ENCODE data around the gene TBC1D4.

The TBC1D4 gene

GRCh38 chr13:75376792-75377402 lies 105.1 kb downstream of the TBC1D4 start:
- H3K9ac ChIP-seq (ENCODE audit: low read depth, low read length), result no peak overlapping the region

GRCh38 chr13:75375329-75375728 lies 106.6 kb downstream of the TBC1D4 start:
- Histone ChIP-seq H3K36me3 (ENCODE audit: insufficient read depth, low read length) (no peaks in the 10 kb centered on the region), H3K4me1 (ENCODE audit: control insufficient read depth, insufficient read depth, low read length) (peaks cover 5% of the 10 kb centered on the region), H3K9me3 (replicated peaks; ENCODE audit: low read length) (no peaks in the 10 kb centered on the region), H3K4me3 (ENCODE audit: low read length) (no peak overlapping the region), H3K9ac (ENCODE audit: low read depth, low read length) (no peak overlapping the region), H3K27me3 (ENCODE audit: control insufficient read depth, insufficient read depth, low read length) (no peaks in the 10 kb centered on the region), H3K4me2 (ENCODE audit: low read length) (no peak overlapping the region)

More at GRCh38 chr13:75376792-75377402, 105.1 kb downstream of the TBC1D4 start:
- Histone ChIP-seq H3K9me3 (replicated peaks; ENCODE audit: low read length) (no peaks in the 10 kb centered on the region), H3K4me2 (ENCODE audit: low read length) (no peak overlapping the region), H3K4me1 (ENCODE audit: control insufficient read depth, insufficient read depth, low read length) (no peaks in the 10 kb centered on the region), H3K4me3 (ENCODE audit: low read length) (no peak overlapping the region), H3K36me3 (ENCODE audit: insufficient read depth, low read length) (no peaks in the 10 kb centered on the region), H3K27me3 (ENCODE audit: control insufficient read depth, insufficient read depth, low read length) (no peaks in the 10 kb centered on the region)

DNA sequence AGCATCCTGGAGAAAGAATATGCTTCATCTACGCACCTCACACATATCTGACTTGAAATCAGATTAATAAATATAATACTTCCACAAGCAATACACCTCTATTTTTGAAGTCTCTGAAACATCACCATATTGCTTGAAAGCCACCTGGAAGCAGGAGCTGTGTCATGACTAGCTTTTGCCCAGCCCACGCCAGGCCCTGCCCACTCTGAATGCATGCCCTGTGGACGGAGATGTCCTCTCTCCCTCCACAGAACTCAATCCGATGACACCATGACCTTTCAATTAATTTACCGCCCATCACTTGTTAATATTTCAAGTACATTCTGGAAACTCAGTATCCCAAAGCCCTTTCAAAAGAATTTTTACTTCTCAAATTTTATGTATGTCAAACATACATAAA lies 108.0 kb downstream of the TBC1D4 start:
- H3K4me1 ChIP-seq (ENCODE audit: control insufficient read depth, insufficient read depth, low read length), result peaks cover 15% of the 10 kb centered on the region
- no peaks in the 10 kb centered on the region for H3K27me3 ChIP-seq (ENCODE audit: control insufficient read depth, insufficient read depth, low read length)
- H3K36me3 ChIP-seq (ENCODE audit: insufficient read depth, low read length), result no peaks in the 10 kb centered on the region
- H3K4me3 ChIP-seq (ENCODE audit: low read length), result no peak overlapping the region
- no peak overlapping the region for H3K9ac ChIP-seq (ENCODE audit: low read depth, low read length)
- H3K4me2 ChIP-seq (ENCODE audit: low read length), result no peak overlapping the region
- H3K9me3 ChIP-seq (replicated peaks; ENCODE audit: low read length), result no peaks in the 10 kb centered on the region

- H3K4me1 ChIP-seq (ENCODE audit: control insufficient read depth, insufficient read depth, low read length), result peaks cover 23% of the 10 kb centered on the region
- no peaks in the 10 kb centered on the region for H3K27me3 ChIP-seq (ENCODE audit: control insufficient read depth, insufficient read depth, low read length)
- no peaks in the 10 kb centered on the region for H3K36me3 ChIP-seq (ENCODE audit: insufficient read depth, low read length)
- no peak overlapping the region for H3K4me3 ChIP-seq (ENCODE audit: low read length)
- H3K9me3 ChIP-seq (replicated peaks; ENCODE audit: low read length), result no peaks in the 10 kb centered on the region
- no peak overlapping the region for H3K9ac ChIP-seq (ENCODE audit: low read depth, low read length)
- no peak overlapping the region for H3K4me2 ChIP-seq (ENCODE audit: low read length)
Observed at GRCh38 chr13:75372923-75373841, 108.8 kb downstream of the TBC1D4 start.

GRCh38 chr13:75372517-75372916 lies 109.5 kb downstream of the TBC1D4 start:
- Histone ChIP-seq H3K9me3 (replicated peaks; ENCODE audit: low read length) (no peaks in the 10 kb centered on the region), H3K4me3 (ENCODE audit: low read length) (no peak overlapping the region), H3K4me1 (ENCODE audit: control insufficient read depth, insufficient read depth, low read length) (peaks cover 30% of the 10 kb centered on the region), H3K36me3 (ENCODE audit: insufficient read depth, low read length) (no peaks in the 10 kb centered on the region), H3K4me2 (ENCODE audit: low read length) (no peak overlapping the region), H3K9ac (ENCODE audit: low read depth, low read length) (no peak overlapping the region), H3K27me3 (ENCODE audit: control insufficient read depth, insufficient read depth, low read length) (no peaks in the 10 kb centered on the region)

- Histone ChIP-seq H3K4me3 (ENCODE audit: low read length) (no peak overlapping the region), H3K4me1 (ENCODE audit: control insufficient read depth, insufficient read depth, low read length) (peaks cover 40% of the 10 kb centered on the region), H3K9ac (ENCODE audit: low read depth, low read length) (no peak overlapping the region), H3K36me3 (ENCODE audit: insufficient read depth, low read length) (no peaks in the 10 kb centered on the region), H3K4me2 (ENCODE audit: low read length) (no peak overlapping the region), H3K27me3 (ENCODE audit: control insufficient read depth, insufficient read depth, low read length) (no peaks in the 10 kb centered on the region), H3K9me3 (replicated peaks; ENCODE audit: low read length) (no peaks in the 10 kb centered on the region)
Observed at GRCh38 chr13:75371203-75371602, 110.8 kb downstream of the TBC1D4 start.

- Histone ChIP-seq H3K4me2 (ENCODE audit: low read length) (no peak overlapping the region), H3K9ac (ENCODE audit: low read depth, low read length) (no peak overlapping the region), H3K27me3 (ENCODE audit: control insufficient read depth, insufficient read depth, low read length) (no peaks in the 10 kb centered on the region), H3K4me3 (ENCODE audit: low read length) (no peak overlapping the region), H3K36me3 (ENCODE audit: insufficient read depth, low read length) (no peaks in the 10 kb centered on the region), H3K9me3 (replicated peaks; ENCODE audit: low read length) (no peaks in the 10 kb centered on the region), H3K4me1 (ENCODE audit: control insufficient read depth, insufficient read depth, low read length) (peaks cover 44% of the 10 kb centered on the region)
Observed at GRCh38 chr13:75370774-75371173, 111.2 kb downstream of the TBC1D4 start.

GRCh38 chr13:75369981-75370380 lies 112.0 kb downstream of the TBC1D4 start:
- peak overlapping the region; percentile 6 for H3K4me2 ChIP-seq (ENCODE audit: low read length)
- no peaks in the 10 kb centered on the region for H3K36me3 ChIP-seq (ENCODE audit: insufficient read depth, low read length)
- no peaks in the 10 kb centered on the region for H3K27me3 ChIP-seq (ENCODE audit: control insufficient read depth, insufficient read depth, low read length)
- no peak overlapping the region for H3K4me3 ChIP-seq (ENCODE audit: low read length)
- no peaks in the 10 kb centered on the region for H3K9me3 ChIP-seq (replicated peaks; ENCODE audit: low read length)
- H3K4me1 ChIP-seq (ENCODE audit: control insufficient read depth, insufficient read depth, low read length), result peaks cover 51% of the 10 kb centered on the region
- no peak overlapping the region for H3K9ac ChIP-seq (ENCODE audit: low read depth, low read length)

DNA sequence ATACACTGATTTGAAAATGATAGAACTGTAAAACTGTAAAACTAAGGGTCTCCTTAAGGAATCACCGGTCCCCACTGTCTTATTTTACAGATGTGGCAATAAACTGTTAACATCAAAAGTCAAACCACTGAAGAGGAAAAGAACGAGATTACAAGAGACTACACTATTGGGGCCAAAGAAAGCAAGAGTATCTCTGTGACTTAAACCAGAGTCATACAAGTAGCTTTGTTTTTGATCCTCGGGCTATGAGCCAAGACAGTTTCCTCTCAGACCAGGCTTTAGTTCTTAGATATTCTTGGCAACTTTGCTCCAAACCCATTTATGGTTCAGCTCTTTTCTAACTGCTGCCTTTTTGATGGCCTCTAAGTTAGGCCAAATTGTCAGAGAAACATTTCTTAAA lies 113.8 kb downstream of the TBC1D4 start:
- peak overlapping the region; percentile 71 for H3K4me2 ChIP-seq (ENCODE audit: low read length)
- H3K4me3 ChIP-seq (ENCODE audit: low read length), result no peak overlapping the region
- no peaks in the 10 kb centered on the region for H3K9me3 ChIP-seq (replicated peaks; ENCODE audit: low read length)
- H3K36me3 ChIP-seq (ENCODE audit: insufficient read depth, low read length), result no peaks in the 10 kb centered on the region
- peak overlapping the region; percentile 34 for H3K9ac ChIP-seq (ENCODE audit: low read depth, low read length)
- H3K4me1 ChIP-seq (ENCODE audit: control insufficient read depth, insufficient read depth, low read length), result peaks cover 53% of the 10 kb centered on the region
- H3K27me3 ChIP-seq (ENCODE audit: control insufficient read depth, insufficient read depth, low read length), result no peaks in the 10 kb centered on the region

GRCh38 chr13:75366380-75367280 lies 115.3 kb downstream of the TBC1D4 start:
- Histone ChIP-seq H3K27me3 (ENCODE audit: control insufficient read depth, insufficient read depth, low read length) (no peaks in the 10 kb centered on the region), H3K4me3 (ENCODE audit: low read length) (peak overlapping the region; percentile 35), H3K4me1 (ENCODE audit: control insufficient read depth, insufficient read depth, low read length) (peaks cover 53% of the 10 kb centered on the region), H3K4me2 (ENCODE audit: low read length) (peak overlapping the region; percentile 65), H3K36me3 (ENCODE audit: insufficient read depth, low read length) (no peaks in the 10 kb centered on the region), H3K9me3 (replicated peaks; ENCODE audit: low read length) (no peaks in the 10 kb centered on the region), H3K9ac (ENCODE audit: low read depth, low read length) (peak overlapping the region; percentile 54)

DNA sequence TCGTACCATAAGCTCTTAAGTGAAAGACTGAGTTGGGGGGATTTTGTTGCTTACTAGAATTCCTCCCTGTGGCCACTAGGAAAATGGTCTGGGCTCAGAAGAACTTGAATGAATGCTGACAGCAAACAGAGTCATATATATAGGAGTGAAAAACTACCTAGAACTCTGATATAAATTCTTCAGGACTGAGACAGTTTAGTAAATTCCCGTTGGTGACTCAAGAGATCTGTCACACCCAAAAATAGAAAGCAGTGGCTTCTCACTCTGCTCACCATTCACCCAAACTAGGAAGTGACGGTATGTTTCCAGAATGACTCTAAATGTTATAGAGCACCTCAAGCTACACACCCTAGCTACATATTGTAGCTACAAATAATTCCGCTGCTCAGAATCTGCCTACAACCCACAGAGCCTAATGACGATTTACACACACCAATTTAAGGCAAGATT lies 116.2 kb downstream of the TBC1D4 start:
- Histone ChIP-seq H3K4me3 (ENCODE audit: low read length) (peak overlapping the region; percentile 35), H3K36me3 (ENCODE audit: insufficient read depth, low read length) (no peaks in the 10 kb centered on the region), H3K4me1 (ENCODE audit: control insufficient read depth, insufficient read depth, low read length) (peaks cover 53% of the 10 kb centered on the region), H3K27me3 (ENCODE audit: control insufficient read depth, insufficient read depth, low read length) (no peaks in the 10 kb centered on the region), H3K9ac (ENCODE audit: low read depth, low read length) (peak overlapping the region; percentile 54), H3K9me3 (replicated peaks; ENCODE audit: low read length) (no peaks in the 10 kb centered on the region), H3K4me2 (ENCODE audit: low read length) (peak overlapping the region; percentile 65)

Data from skeletal muscle satellite cell (primary cell).